ENCODE measurements around the gene SALL4.
"Not testable (repeated sequence)": the region's sequence is repeated elsewhere in the genome, so short reads cannot be mapped to it uniquely, and the experiment has no call there.

GRCh38 chr20:51738261-51738660 lies 64.1 kb downstream of the SALL4 start:
- not testable (repeated sequence) for TF ChIP-seq CTCF (IDR thresholded peaks at IDR 0.05; ENCODE audit: low read depth, low read length); EZH2phosphoT487 (IDR thresholded peaks at IDR 0.05; ENCODE audit: low read depth)

Measured in OCI-LY3 (cell line).